ENCODE data around the gene NPFFR2. TPM values are rescaled to one million over a fixed set of nuclear protein-coding genes. Genes with fewer than 3 reads are reported as not detected.

NPFFR2 gene
- total RNA-seq, 1 donor from 2014 or later = 0.16 TPM

- H3K36me3 Mint-ChIP-seq (ENCODE audit: low read depth) = no peaks in the 10 kb centered on the region
- H3K27me3 Mint-ChIP-seq (ENCODE audit: low read depth) = no peaks in the 10 kb centered on the region
- no peak overlapping the region for H3K4me3 Mint-ChIP-seq
- H3K27ac Mint-ChIP-seq (ENCODE audit: unreplicated experiment) = no peak overlapping the region
- DNase-seq (ENCODE audit: low read depth, low spot score) = no peak
- H3K9me3 Mint-ChIP-seq = no peaks in the 10 kb centered on the region
- H3K4me1 Mint-ChIP-seq = no peaks in the 10 kb centered on the region
- TF ChIP-seq CTCF (conservative IDR thresholded peaks at IDR 0.05) = no peak
These were observed 80.1 kb downstream of the NPFFR2 start for GRCh38 chr4:72111863-72112262.

- DNase-seq (ENCODE audit: low read depth, low spot score) = no peak
- H3K4me3 Mint-ChIP-seq = no peak overlapping the region
- TF ChIP-seq CTCF (conservative IDR thresholded peaks at IDR 0.05) = no peak
- no peaks in the 10 kb centered on the region for H3K4me1 Mint-ChIP-seq
- no peaks in the 10 kb centered on the region for H3K27me3 Mint-ChIP-seq (ENCODE audit: low read depth)
- H3K27ac Mint-ChIP-seq (ENCODE audit: unreplicated experiment) = no peak overlapping the region
- no peaks in the 10 kb centered on the region for H3K36me3 Mint-ChIP-seq (ENCODE audit: low read depth)
- no peaks in the 10 kb centered on the region for H3K9me3 Mint-ChIP-seq
These were observed 80.8 kb downstream of the NPFFR2 start for GRCh38 chr4:72112514-72113156.

- TF ChIP-seq CTCF (conservative IDR thresholded peaks at IDR 0.05) = no peak
- DNase-seq (ENCODE audit: low read depth, low spot score) = no peak
- no peaks in the 10 kb centered on the region for H3K4me1 Mint-ChIP-seq
- H3K27me3 Mint-ChIP-seq (ENCODE audit: low read depth) = no peaks in the 10 kb centered on the region
- no peaks in the 10 kb centered on the region for H3K9me3 Mint-ChIP-seq
- no peak overlapping the region for H3K4me3 Mint-ChIP-seq
- H3K36me3 Mint-ChIP-seq (ENCODE audit: low read depth) = no peaks in the 10 kb centered on the region
- no peak overlapping the region for H3K27ac Mint-ChIP-seq (ENCODE audit: unreplicated experiment)
These were observed 86.2 kb downstream of the NPFFR2 start for GRCh38 chr4:72118017-72118416.

- DNase-seq (ENCODE audit: low read depth, low spot score) = no peak
- no peaks in the 10 kb centered on the region for H3K4me1 Mint-ChIP-seq
- H3K36me3 Mint-ChIP-seq (ENCODE audit: low read depth) = no peaks in the 10 kb centered on the region
- peaks cover 1% of the 10 kb centered on the region for H3K27me3 Mint-ChIP-seq (ENCODE audit: low read depth)
- peak overlapping the region; percentile 71 for H3K27ac Mint-ChIP-seq (ENCODE audit: unreplicated experiment)
- no peak overlapping the region for H3K4me3 Mint-ChIP-seq
- no peaks in the 10 kb centered on the region for H3K9me3 Mint-ChIP-seq
- no peak for TF ChIP-seq CTCF (conservative IDR thresholded peaks at IDR 0.05)
These were observed 88.1 kb downstream of the NPFFR2 start for GRCh38 chr4:72119946-72120345.

- Mint-ChIP-seq H3K9me3 (no peaks in the 10 kb centered on the region), H3K4me3 (no peak overlapping the region), H3K27me3 (ENCODE audit: low read depth) (peaks cover 3% of the 10 kb centered on the region), H3K4me1 (peaks cover 3% of the 10 kb centered on the region), H3K27ac (ENCODE audit: unreplicated experiment) (no peak overlapping the region), H3K36me3 (ENCODE audit: low read depth) (no peaks in the 10 kb centered on the region)
- DNase-seq (ENCODE audit: low read depth, low spot score) = no peak
- TF ChIP-seq CTCF (conservative IDR thresholded peaks at IDR 0.05) = no peak
These were observed 96.9 kb downstream of the NPFFR2 start for GRCh38 chr4:72128741-72129140.
